ENCODE results near the gene UBE2QL1. TPM values are rescaled to one million over a fixed set of nuclear protein-coding genes. Genes with fewer than 3 reads are reported as not detected.

The UBE2QL1 gene
- total and polyA plus RNA-seq, 2 of the 8 experiments (the other 6 are each of a cell fraction or from before 2014, with no cell fraction given) = 0.43 to 0.65 TPM

- Histone ChIP-seq H3K79me2 (ENCODE audit: control insufficient read depth in 1 of 2, insufficient read depth in 2 of 2, low read length in 2 of 2) (no peaks in the 10 kb centered on the region), H2AFZ (ENCODE audit: low read length) (no peak overlapping the region), H3K18ac (ENCODE audit: extremely low read depth, low read length) (no peak overlapping the region), H4K91ac (replicated peaks; ENCODE audit: insufficient read length, low read length) (no peak overlapping the region), H2AK5ac (ENCODE audit: low read depth, low read length) (no peak overlapping the region), H3K14ac (ENCODE audit: insufficient read length) (no peak overlapping the region), H3K4me1 (replicated peaks in 1 of 4; ENCODE audit: control insufficient read depth in 3 of 4, insufficient read depth in 4 of 4, low read length in 3 of 4) (no peaks in the 10 kb centered on the region), H4K8ac (ENCODE audit: extremely low read depth, insufficient read depth, low read length) (no peak overlapping the region), H3K36me3 (ENCODE audit: control insufficient read depth in 2 of 4, insufficient read depth in 4 of 4, low read length in 3 of 4) (no peaks in the 10 kb centered on the region), H2BK20ac (ENCODE audit: low read length) (no peak overlapping the region), H3K23ac (ENCODE audit: insufficient read length) (no peak overlapping the region), H2BK12ac (ENCODE audit: low read depth, low read length) (no peak overlapping the region), H3K4me2 (ENCODE audit: insufficient read depth in 1 of 2, low read depth in 2 of 2, low read length in 2 of 2) (no peak overlapping the region), H4K5ac (ENCODE audit: insufficient read length, low read depth, low read length) (no peak overlapping the region), H3K56ac (replicated peaks; ENCODE audit: insufficient read length, low read depth, low read length) (no peak overlapping the region), H3K9me3 (ENCODE audit: insufficient read depth in 2 of 2, low read depth in 1 of 2, low read length in 1 of 2) (no peaks in the 10 kb centered on the region), H3K23me2 (ENCODE audit: low read depth, low read length) (no peaks in the 10 kb centered on the region), H3K9ac (replicated peaks in 1 of 4; ENCODE audit: extremely low read depth in 1 of 4, low read depth in 3 of 4, low read length in 3 of 4) (no peak overlapping the region), H2BK5ac (ENCODE audit: low read depth, low read length) (no peak overlapping the region), H3K4me3 (ENCODE audit: extremely low read depth in 1 of 4, insufficient read depth in 2 of 4, low read depth in 3 of 4, low read length in 4 of 4) (no peak overlapping the region), H3K4ac (replicated peaks; ENCODE audit: insufficient read length, low read depth, low read length) (no peak overlapping the region), H4K20me1 (replicated peaks in 1 of 2; ENCODE audit: control insufficient read depth in 1 of 2, insufficient read depth in 2 of 2, low read length in 2 of 2) (no peaks in the 10 kb centered on the region), H2BK15ac (ENCODE audit: low read length) (no peak overlapping the region), H3K27ac (ENCODE audit: low read depth, low read length) (no peak overlapping the region), H3K79me1 (ENCODE audit: low read depth, low read length) (no peaks in the 10 kb centered on the region), H2BK120ac (replicated peaks; ENCODE audit: low read depth, low read length) (no peak overlapping the region), H3K27me3 (replicated peaks in 1 of 4; ENCODE audit: control insufficient read depth in 3 of 4, extremely low read depth in 1 of 4, insufficient read depth in 3 of 4, low read length in 3 of 4) (peaks cover 0 to 1% (median 0%) of the 10 kb centered on the region in 4 experiments; a peak in 1 of 7 replicates)
- no peak for TF ChIP-seq TEAD4 (IDR thresholded peaks at IDR 0.05; ENCODE audit: low read depth, low read length)
- no peak for TF ChIP-seq E2F6 (IDR thresholded peaks at IDR 0.05)
- TF ChIP-seq CBX8 (IDR thresholded peaks at IDR 0.05; ENCODE audit: borderline replicate concordance, low read depth, low read length) = no peak
- TF ChIP-seq SP4 (IDR thresholded peaks at IDR 0.05; ENCODE audit: low read length) = no peak
- TF ChIP-seq GABPA (IDR thresholded peaks at IDR 0.05; ENCODE audit: borderline replicate concordance, insufficient read depth, low read length) = no peak
- no peak for TF ChIP-seq EGR1 (IDR thresholded peaks at IDR 0.05; ENCODE audit: borderline replicate concordance, low read depth, low read length)
- TF ChIP-seq PHF8 (conservative IDR thresholded peaks at IDR 0.05; ENCODE audit: low read depth, low read length) = no peak
- TF ChIP-seq NRF1 (IDR thresholded peaks at IDR 0.05; ENCODE audit: low read depth, low read length) = no peak
- no peak for TF ChIP-seq POLR2AphosphoS5 (IDR thresholded peaks at IDR 0.05; ENCODE audit: low read depth, low read length)
- no peak for TF ChIP-seq FOSL1 (IDR thresholded peaks at IDR 0.05; ENCODE audit: insufficient read depth, low read depth, low read length)
- CTCF ChIA-PET (ENCODE audit: partially characterized antibody) = no interaction called here
- no peak for FAIRE-seq
- POLR2A ChIA-PET (ENCODE audit: partially characterized antibody) = interaction anchor here (0.6 kb wide), 1 partner anchor 39 kb away, joined by 3 read pairs; no protein-coding TSS in a partner anchor
- DNase-seq (ENCODE audit: low read depth in 1 of 2, low spot score in 2 of 2) = no peak
- 82% methylated on average over 6 of the region's 6 CpGs; no CpG with 5 or more reads in 1 of the 2 experiments for WGBS, 2 experiments (ENCODE audit: extremely low coverage in 1 of 2, insufficient coverage in 1 of 2, insufficient read length in 1 of 2, insufficient replicate concordance in 2 of 2, low coverage in 1 of 2, low lambda C conversion rate in 2 of 2, missing lambda C conversion rate in 1 of 2)
Measured at GRCh38 chr5:6407558-6408259, 41.0 kb upstream of the UBE2QL1 start.

Measured in H1 (cell line).